ENCODE results near the gene ABCB10. TPM values are rescaled to one million over a fixed set of nuclear protein-coding genes. Genes with fewer than 3 reads are reported as not detected.
"Not testable (repeated sequence)": the region's sequence is repeated elsewhere in the genome, so short reads cannot be mapped to it uniquely, and the experiment has no call there.

ABCB10 gene
- polyA plus RNA-seq, 6 donors from 2014 or later: 8.0 to 26.2 (median 11.5) TPM

GRCh38 chr1:229508823-229509337 lies 49.6 kb downstream of the ABCB10 start:
- DNase-seq (no peak), ATAC-seq (ENCODE audit: low read depth in 2 of 2) (no peak)
- peak overlapping the region; percentile 96 to 99 (median 98) for H3K27ac Mint-ChIP-seq
- peaks cover 0 to 1% (median 0%) of the 10 kb centered on the region in 7 donors for H3K9me3 Mint-ChIP-seq
- H3K27me3 Mint-ChIP-seq: no peaks in the 10 kb centered on the region
- H3K36me3 Mint-ChIP-seq: no peaks in the 10 kb centered on the region
- H3K4me1 Mint-ChIP-seq: peaks cover 10 to 24% (median 14%) of the 10 kb centered on the region in 3 donors
- peak overlapping the region; percentile 87 to 98 (median 94) for H3K4me3 Mint-ChIP-seq

GRCh38 chr1:229507951-229508822 lies 50.3 kb downstream of the ABCB10 start, which contains the start of gene NUP133:
NUP133 (minus strand) TSS chr1:229508341; CDS start chr1:229508249, 92 bp downstream.
- Mint-ChIP-seq H3K4me3 (peak within 1 kb of the TSS; percentile 87 to 98 (median 94)), H3K36me3 (no peaks in the 10 kb centered on the region), H3K9me3 (peaks cover 0 to 1% (median 0%) of the 10 kb centered on the region in 7 donors), H3K27me3 (no peaks in the 10 kb centered on the region), H3K27ac (peak within 1 kb of the TSS; percentile 96 to 99 (median 98)), H3K4me1 (peaks cover 10 to 24% (median 14%) of the 10 kb centered on the region in 3 donors)
- DNase-seq: peak; percentile 96
- peak; percentile 91 to 93 for ATAC-seq (ENCODE audit: low read depth in 2 of 2)

GRCh38 chr1:229507502-229507901 lies 51.0 kb downstream of the ABCB10 start:
- Mint-ChIP-seq H3K4me1 (peaks cover 10 to 24% (median 14%) of the 10 kb centered on the region in 3 donors), H3K27ac (peak overlapping the region; percentile 96 to 99 (median 97)), H3K36me3 (no peaks in the 10 kb centered on the region), H3K9me3 (peaks cover 0 to 1% (median 0%) of the 10 kb centered on the region in 7 donors), H3K27me3 (no peaks in the 10 kb centered on the region), H3K4me3 (peak overlapping the region; percentile 87 to 98 (median 94))
- ATAC-seq (ENCODE audit: low read depth in 2 of 2): peak; percentile 3 to 6
- DNase-seq: no peak

- Mint-ChIP-seq H3K36me3 (no peaks in the 10 kb centered on the region), H3K9me3 (peaks cover 0 to 1% (median 0%) of the 10 kb centered on the region in 7 donors), H3K27ac (peak overlapping the region in 3 of 6 donors; percentile 54 to 96 (median 75)), H3K4me3 (peak overlapping the region in 7 of 8 donors; percentile 44 to 98 (median 87)), H3K27me3 (no peaks in the 10 kb centered on the region), H3K4me1 (peaks cover 10 to 24% (median 14%) of the 10 kb centered on the region in 3 donors)
- no peak for DNase-seq
- ATAC-seq (ENCODE audit: low read depth in 2 of 2): no peak
These were observed 51.9 kb downstream of the ABCB10 start for GRCh38 chr1:229506633-229507032.

DNA sequence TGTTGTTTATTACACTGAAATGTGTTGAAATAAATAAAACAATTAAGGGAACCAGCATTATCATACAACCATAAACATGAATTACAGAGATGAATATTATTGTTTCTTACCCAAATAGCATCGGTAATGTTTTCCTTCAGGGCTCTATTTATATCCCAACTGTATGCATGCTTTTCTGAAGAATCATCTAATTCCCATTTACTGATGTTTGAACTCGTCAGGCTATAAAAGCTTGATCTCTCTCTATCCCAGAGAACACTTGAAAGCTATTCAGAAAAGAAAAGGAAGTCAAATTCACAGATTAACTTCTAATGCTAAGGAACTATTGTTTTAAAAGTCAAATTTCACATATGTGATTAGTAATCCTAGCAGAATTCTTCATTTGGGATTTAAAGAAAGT lies 62.7 kb downstream of the ABCB10 start:
- no peak for DNase-seq
- no peaks in the 10 kb centered on the region for H3K4me1 Mint-ChIP-seq
- no peak for ATAC-seq (ENCODE audit: low read depth in 2 of 2)
- no peak overlapping the region for H3K27ac Mint-ChIP-seq
- no peak overlapping the region for H3K4me3 Mint-ChIP-seq
- H3K9me3 Mint-ChIP-seq: no peaks in the 10 kb centered on the region
- no peaks in the 10 kb centered on the region for H3K27me3 Mint-ChIP-seq
- H3K36me3 Mint-ChIP-seq: peaks cover 34 to 36% of the 10 kb centered on the region in 2 donors

DNA sequence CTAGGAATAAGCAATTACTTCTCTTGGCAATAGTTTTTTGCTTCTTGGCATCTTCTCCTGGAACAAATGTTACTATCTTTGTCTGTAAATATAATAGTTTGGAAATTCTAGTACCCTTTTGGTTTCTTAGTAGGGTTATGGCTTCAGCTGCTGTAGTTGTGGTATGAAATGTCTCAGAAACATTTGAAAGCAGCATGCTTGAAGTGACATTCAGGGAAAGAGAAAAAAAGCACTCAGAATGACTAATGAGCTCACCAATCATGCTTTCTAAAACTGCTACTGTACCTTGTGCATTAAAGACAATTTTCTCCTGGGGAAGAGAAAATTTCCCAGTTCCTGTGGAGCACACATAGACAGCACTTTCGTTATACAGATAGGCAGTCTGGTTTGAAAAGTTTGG lies 71.3 kb downstream of the ABCB10 start:
- Mint-ChIP-seq H3K27ac (peak overlapping the region in 1 of 6 donors; percentile 36), H3K36me3 (peaks cover 19 to 39% of the 10 kb centered on the region in 2 donors), H3K4me1 (peaks cover 2 to 6% (median 4%) of the 10 kb centered on the region in 3 donors), H3K9me3 (no peaks in the 10 kb centered on the region), H3K4me3 (no peak overlapping the region), H3K27me3 (no peaks in the 10 kb centered on the region)
- ATAC-seq (ENCODE audit: low read depth in 2 of 2) (no peak), DNase-seq (no peak)

GRCh38 chr1:229485318-229485717 lies 73.2 kb downstream of the ABCB10 start:
- DNase-seq (no peak), ATAC-seq (ENCODE audit: low read depth in 2 of 2) (no peak)
- no peaks in the 10 kb centered on the region for H3K27me3 Mint-ChIP-seq
- peak overlapping the region in 1 of 6 donors; percentile 28 for H3K27ac Mint-ChIP-seq
- H3K9me3 Mint-ChIP-seq: no peaks in the 10 kb centered on the region
- no peak overlapping the region for H3K4me3 Mint-ChIP-seq
- H3K4me1 Mint-ChIP-seq: peaks cover 11 to 24% (median 19%) of the 10 kb centered on the region in 3 donors
- H3K36me3 Mint-ChIP-seq: peaks cover 20 to 35% of the 10 kb centered on the region in 2 donors

- ATAC-seq (ENCODE audit: low read depth in 2 of 2) (no peak), DNase-seq (no peak)
- H3K4me3 Mint-ChIP-seq: no peak overlapping the region
- H3K9me3 Mint-ChIP-seq: no peaks in the 10 kb centered on the region
- H3K4me1 Mint-ChIP-seq: peaks cover 33 to 47% (median 43%) of the 10 kb centered on the region in 3 donors
- peaks cover 18 to 22% of the 10 kb centered on the region in 2 donors for H3K36me3 Mint-ChIP-seq
- no peaks in the 10 kb centered on the region for H3K27me3 Mint-ChIP-seq
- peak overlapping the region; percentile 31 to 97 (median 93) for H3K27ac Mint-ChIP-seq
These were observed 76.0 kb downstream of the ABCB10 start for GRCh38 chr1:229482511-229482910.

GRCh38 chr1:229480495-229480894 lies 78.0 kb downstream of the ABCB10 start:
- H3K36me3 Mint-ChIP-seq: peaks cover 6 to 10% of the 10 kb centered on the region in 2 donors
- H3K4me1 Mint-ChIP-seq: peaks cover 32 to 47% (median 43%) of the 10 kb centered on the region in 3 donors
- no peaks in the 10 kb centered on the region for H3K27me3 Mint-ChIP-seq
- DNase-seq (peak; percentile 59), ATAC-seq (ENCODE audit: low read depth in 2 of 2) (peak; percentile 69 to 74)
- H3K9me3 Mint-ChIP-seq: no peaks in the 10 kb centered on the region
- H3K27ac Mint-ChIP-seq: peak overlapping the region; percentile 90 to 99 (median 96)
- peak overlapping the region in 7 of 8 donors; percentile 6 to 82 (median 62) for H3K4me3 Mint-ChIP-seq

GRCh38 chr1:229479660-229480399 lies 78.7 kb downstream of the ABCB10 start:
- peak overlapping the region; percentile 6 to 82 (median 56) for H3K4me3 Mint-ChIP-seq
- peaks cover 0 to 4% of the 10 kb centered on the region in 2 donors for H3K36me3 Mint-ChIP-seq
- H3K9me3 Mint-ChIP-seq: no peaks in the 10 kb centered on the region
- no peaks in the 10 kb centered on the region for H3K27me3 Mint-ChIP-seq
- peak overlapping the region; percentile 90 to 99 (median 96) for H3K27ac Mint-ChIP-seq
- peak; percentile 84 to 87 for ATAC-seq (ENCODE audit: low read depth in 2 of 2)
- peak; percentile 71 for DNase-seq
- H3K4me1 Mint-ChIP-seq: peaks cover 30 to 47% (median 43%) of the 10 kb centered on the region in 3 donors

- ATAC-seq (ENCODE audit: low read depth in 2 of 2) (peak; percentile 54 to 55), DNase-seq (peak; percentile 41)
- H3K9me3 Mint-ChIP-seq: no peaks in the 10 kb centered on the region
- H3K4me3 Mint-ChIP-seq: peak overlapping the region in 6 of 8 donors; percentile 5 to 82 (median 58)
- H3K4me1 Mint-ChIP-seq: peaks cover 30 to 47% (median 43%) of the 10 kb centered on the region in 3 donors
- H3K27me3 Mint-ChIP-seq: no peaks in the 10 kb centered on the region
- peaks cover 7 to 14% of the 10 kb centered on the region in 2 donors for H3K36me3 Mint-ChIP-seq
- peak overlapping the region; percentile 19 to 99 (median 96) for H3K27ac Mint-ChIP-seq
These were observed 79.7 kb downstream of the ABCB10 start for GRCh38 chr1:229478852-229479251.

- Mint-ChIP-seq H3K27ac (peak overlapping the region in 1 of 6 donors; percentile 34), H3K4me1 (peaks cover 25 to 28% (median 28%) of the 10 kb centered on the region in 3 donors)
These were observed 82.6 kb downstream of the ABCB10 start for GRCh38 chr1:229475859-229476258.

DNA sequence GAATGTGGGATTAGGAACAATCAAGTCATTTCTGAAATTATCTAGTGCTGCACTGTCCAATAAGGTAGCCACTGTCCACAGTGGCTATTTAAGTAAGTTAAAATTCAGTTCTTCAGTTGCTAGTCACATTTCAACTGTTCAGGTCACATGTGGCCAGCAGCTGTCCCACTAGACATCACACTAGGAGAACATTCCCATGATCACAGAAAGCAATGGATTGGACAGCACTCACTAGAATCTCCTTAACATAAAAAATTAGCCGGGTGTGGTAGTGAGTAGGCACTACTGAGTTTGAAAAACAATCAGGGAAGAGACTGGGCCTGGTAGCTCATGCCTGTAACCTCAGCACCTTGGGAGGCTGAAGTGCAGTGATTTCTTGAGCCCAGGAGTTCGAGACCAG lies 84.0 kb downstream of the ABCB10 start:
- peak overlapping the region in 1 of 6 donors; percentile 47 for H3K27ac Mint-ChIP-seq
- H3K4me3 Mint-ChIP-seq: no peak overlapping the region
- no peaks in the 10 kb centered on the region for H3K27me3 Mint-ChIP-seq
- peaks cover 14 to 16% (median 14%) of the 10 kb centered on the region in 3 donors for H3K4me1 Mint-ChIP-seq
- DNase-seq (no peak), ATAC-seq (ENCODE audit: low read depth in 2 of 2) (no peak)
- H3K36me3 Mint-ChIP-seq: peaks cover 16 to 24% of the 10 kb centered on the region in 2 donors
- no peaks in the 10 kb centered on the region for H3K9me3 Mint-ChIP-seq

More at GRCh38 chr1:229475859-229476258, 82.6 kb downstream of the ABCB10 start:
- not testable (repeated sequence) for H3K4me3 Mint-ChIP-seq; H3K9me3 Mint-ChIP-seq; ATAC-seq (ENCODE audit: low read depth in 2 of 2); DNase-seq; H3K27me3 Mint-ChIP-seq
- peaks cover 12 to 16% of the 10 kb centered on the region in 2 donors for H3K36me3 Mint-ChIP-seq

Measured in naive B cell (primary cell).